Bronchial epithelial cell (primary cell): Measurements from ENCODE around the gene ELN. TPM values are rescaled to one million over a fixed set of nuclear protein-coding genes. Genes with fewer than 3 reads are reported as not detected.
"Not testable (repeated sequence)": the region's sequence is repeated elsewhere in the genome, so short reads cannot be mapped to it uniquely, and the experiment has no call there.

ENCODE experiments used
- DNase-seq: peaks from one replicate; pipeline ENCODE4 v3.0.0-alpha.2; 2010; ENCODE audit warnings: low read depth
- FAIRE-seq: peaks from 2 replicates; lab custom pipeline; 2011; peaks lifted over from hg19 to GRCh38; lab: Jason Lieb, UNC
- H3K27me3 ChIP-seq: 2 replicates; pipeline ENCODE4 v1.5.1; 2011; ENCODE audit warnings: low read length; ENCODE audit not compliant: control insufficient read depth, insufficient read depth
- H3K36me3 ChIP-seq: 2 replicates; pipeline ENCODE4 v1.5.1; 2011; ENCODE audit warnings: low read length; ENCODE audit not compliant: control insufficient read depth, insufficient read depth
- H3K4me3 ChIP-seq: 2 replicates; pipeline ENCODE4 v1.5.1; 2011; ENCODE audit warnings: mild to moderate bottlenecking, low read depth, low read length, control low read depth
- CTCF ChIP-seq: IDR thresholded peaks from 2 replicates; pipeline ENCODE4 v1.5.1; 2011; ENCODE audit warnings: mild to moderate bottlenecking, moderate library complexity, low read length, control low read depth, inconsistent platforms; ENCODE audit not compliant: insufficient read depth, severe bottlenecking
- total RNA-seq: library from RNA; depleted of rRNA; stranded (reverse); fragments of >200 nt; gene quantifications from 2 replicates; pipeline ENCODE4 v1.2.1, GENCODE V29; 2014

The ELN gene
- total RNA-seq, 1 donor from 2014 or later: under 0.01 TPM

GRCh38 chr7:74040791-74041520, 13.0 kb downstream of the ELN start:
- Histone ChIP-seq H3K36me3 (no peaks in the 10 kb centered on the region), H3K27me3 (no peaks in the 10 kb centered on the region), H3K4me3 (no peak overlapping the region)
- FAIRE-seq (no peak), DNase-seq (no peak)
- no peak for TF ChIP-seq CTCF

GRCh38 chr7:74042746-74043522, 15.0 kb downstream of the ELN start:
- Histone ChIP-seq H3K36me3 (no peaks in the 10 kb centered on the region), H3K4me3 (no peak overlapping the region), H3K27me3 (no peaks in the 10 kb centered on the region)
- no peak for DNase-seq
- FAIRE-seq: no peak
- TF ChIP-seq CTCF: no peak

GRCh38 chr7:74043523-74043951, 15.6 kb downstream of the ELN start:
- Histone ChIP-seq H3K4me3 (no peak overlapping the region), H3K36me3 (no peaks in the 10 kb centered on the region), H3K27me3 (no peaks in the 10 kb centered on the region)
- no peak for TF ChIP-seq CTCF
- DNase-seq (no peak), FAIRE-seq (no peak)

GRCh38 chr7:74044366-74045350, 16.7 kb downstream of the ELN start:
- no peak for FAIRE-seq

GRCh38 chr7:74046581-74046980, 18.6 kb downstream of the ELN start:
- DNase-seq, H3K4me3 ChIP-seq, H3K36me3 ChIP-seq, FAIRE-seq, H3K27me3 ChIP-seq: not testable (repeated sequence)

More at GRCh38 chr7:74044366-74045350, 16.7 kb downstream of the ELN start:
- no peaks in the 10 kb centered on the region for H3K36me3 ChIP-seq
- H3K27me3 ChIP-seq: no peaks in the 10 kb centered on the region
- no peak for DNase-seq
- TF ChIP-seq CTCF: no peak
- H3K4me3 ChIP-seq: no peak overlapping the region
